ENCODE results near the gene TMPRSS9.

TMPRSS9 gene

GRCh38 chr19:2420490-2420889, 60.4 kb downstream of the TMPRSS9 start:
- no peak for DNase-seq (ENCODE audit: low read depth, low spot score)

- DNase-seq (ENCODE audit: low read depth, low spot score): no peak
Measured at GRCh38 chr19:2421581-2422306, 61.7 kb downstream of the TMPRSS9 start.

- no peak for DNase-seq (ENCODE audit: low read depth, low spot score)
Measured at GRCh38 chr19:2423071-2423914, 63.2 kb downstream of the TMPRSS9 start.

GRCh38 chr19:2423915-2424685, 64.0 kb downstream of the TMPRSS9 start:
- no peak for DNase-seq (ENCODE audit: low read depth, low spot score)

- DNase-seq (ENCODE audit: low read depth, low spot score): no peak
Measured at GRCh38 chr19:2424686-2425621, 64.9 kb downstream of the TMPRSS9 start.

- DNase-seq (ENCODE audit: low read depth, low spot score): no peak
Measured at GRCh38 chr19:2425622-2426581, 65.8 kb downstream of the TMPRSS9 start.

- no peak for DNase-seq (ENCODE audit: low read depth, low spot score)
Measured at GRCh38 chr19:2426611-2427428, 66.8 kb downstream of the TMPRSS9 start.

- DNase-seq (ENCODE audit: low read depth, low spot score): peak; percentile 91
Measured at GRCh38 chr19:2427429-2428320, 67.6 kb downstream of the TMPRSS9 start, which contains the start of gene TIMM13. Gene TIMM13, minus strand, starts transcription at chr19:2427586. Its CDS starts 53 bp downstream, at chr19:2427533.

- DNase-seq (ENCODE audit: low read depth, low spot score): no peak
Measured at GRCh38 chr19:2428321-2428690, 68.2 kb downstream of the TMPRSS9 start.

GRCh38 chr19:2428756-2429711, 69.0 kb downstream of the TMPRSS9 start:
- no peak for DNase-seq (ENCODE audit: low read depth, low spot score)

- no peak for DNase-seq (ENCODE audit: low read depth, low spot score)
Measured at GRCh38 chr19:2429917-2430535, 70.0 kb downstream of the TMPRSS9 start.

GRCh38 chr19:2431318-2432055, 71.4 kb downstream of the TMPRSS9 start:
- no peak for DNase-seq (ENCODE audit: low read depth, low spot score)

- no peak for DNase-seq (ENCODE audit: low read depth, low spot score)
Measured at GRCh38 chr19:2432131-2432848, 72.2 kb downstream of the TMPRSS9 start.

GRCh38 chr19:2433854-2434253, 73.8 kb downstream of the TMPRSS9 start:
- DNase-seq (ENCODE audit: low read depth, low spot score): no peak

- no peak for DNase-seq (ENCODE audit: low read depth, low spot score)
Measured at GRCh38 chr19:2434267-2434666, 74.2 kb downstream of the TMPRSS9 start.
